Measurements from ENCODE around the gene CACNG5. TPM values are rescaled to one million over a fixed set of nuclear protein-coding genes. Genes with fewer than 3 reads are reported as not detected.
A peak's percentile ranks its signal among the peaks of the same experiment; 100 is the strongest.

Gene CACNG5
- total RNA-seq, 1 experiment from 2014 or later: not detected

DNA sequence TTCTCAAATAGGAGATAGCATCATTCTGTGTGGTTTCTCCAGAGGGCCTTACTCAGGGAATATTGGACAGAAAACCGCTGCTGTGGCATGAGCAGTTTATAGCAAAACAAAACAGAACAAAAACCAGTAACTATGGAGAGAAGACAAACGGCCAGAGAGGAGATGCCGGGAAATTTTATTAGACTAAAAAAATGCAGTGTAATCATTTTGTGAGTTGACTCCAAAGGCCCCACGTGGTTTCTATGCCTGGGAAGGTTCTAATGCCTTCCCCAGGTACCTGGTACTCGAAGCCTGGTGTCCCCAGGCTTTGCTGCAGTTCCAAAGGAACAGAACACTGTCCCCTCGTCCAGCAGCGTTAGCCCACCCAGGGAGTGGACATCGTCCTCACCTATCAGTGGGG is 12.9 kb upstream of the CACNG5 start:
- no peak for DNase-seq (ENCODE audit: low read depth)

- DNase-seq (ENCODE audit: low read depth): no peak
Measured at GRCh38 chr17:66826856-66827255, 8.1 kb upstream of the CACNG5 start.

DNA sequence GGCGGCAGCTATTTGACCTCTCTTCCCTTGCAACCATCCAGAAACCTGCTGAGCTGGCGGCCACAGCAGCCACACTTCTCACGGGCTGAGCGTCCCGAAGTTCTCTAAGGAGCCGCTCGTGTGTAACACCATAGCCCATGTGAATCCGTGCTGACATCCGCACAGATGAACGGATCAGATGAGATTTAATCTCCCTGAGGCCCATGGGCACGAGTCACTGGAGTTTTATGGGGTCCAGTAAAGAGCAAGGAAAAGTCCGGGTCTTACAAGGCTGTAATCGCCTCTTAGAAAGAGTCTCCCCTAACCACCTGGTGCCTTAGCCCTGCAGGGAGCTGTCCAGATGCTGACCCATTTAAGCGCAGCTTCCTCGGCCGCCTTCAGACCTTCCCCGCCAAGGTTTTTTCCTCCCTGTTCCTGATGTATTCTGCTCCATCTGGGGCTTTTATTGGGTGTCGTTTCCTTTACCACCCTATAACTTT is 5.5 kb upstream of the CACNG5 start:
- peak; percentile 65 for DNase-seq (ENCODE audit: low read depth)

DNA sequence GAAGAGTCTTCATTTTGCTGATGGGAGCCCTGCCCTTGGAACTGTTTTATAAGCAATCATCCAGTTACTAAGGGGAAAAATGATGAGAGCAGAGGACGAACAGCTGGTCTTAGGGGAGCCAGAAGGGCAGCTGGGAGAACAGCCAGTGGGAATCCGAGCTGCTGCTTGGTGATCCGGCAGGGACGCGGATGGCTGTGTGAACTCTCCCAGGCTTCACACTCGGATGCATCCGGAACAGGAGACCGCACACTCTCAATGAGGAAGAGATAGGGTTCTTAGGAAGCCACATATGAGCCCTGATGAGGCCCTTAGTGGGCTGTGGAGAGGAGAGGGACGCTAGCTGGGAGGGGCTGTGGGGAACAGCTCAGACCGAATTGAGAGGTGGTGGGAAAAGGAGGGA is 5.0 kb upstream of the CACNG5 start:
- no peak for DNase-seq (ENCODE audit: low read depth)

- DNase-seq (ENCODE audit: low read depth): no peak
Measured at GRCh38 chr17:66830451-66830850, 4.5 kb upstream of the CACNG5 start.

- DNase-seq (ENCODE audit: low read depth): no peak
Measured at GRCh38 chr17:66831383-66832210, 3.3 kb upstream of the CACNG5 start.

DNA sequence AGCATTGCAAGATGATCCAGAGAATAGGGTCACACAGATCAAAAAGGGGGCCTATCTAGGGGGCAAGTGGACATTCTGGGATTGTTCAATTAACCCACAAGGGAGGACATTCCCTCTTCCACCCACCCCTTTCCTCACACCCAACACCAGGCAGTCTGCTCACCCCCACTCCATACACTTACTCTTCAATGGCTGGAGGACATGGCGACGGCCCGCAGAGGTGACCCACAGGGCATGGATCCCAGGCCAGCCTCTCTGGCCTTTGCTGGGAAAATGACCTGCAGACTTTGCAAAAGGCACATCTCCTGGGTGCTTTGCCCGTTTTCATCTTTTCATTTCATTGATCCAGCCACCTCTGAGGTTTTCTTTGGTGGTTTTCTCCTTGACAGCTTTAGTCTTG is 1.7 kb upstream of the CACNG5 start:
- no peak for DNase-seq (ENCODE audit: low read depth)

DNA sequence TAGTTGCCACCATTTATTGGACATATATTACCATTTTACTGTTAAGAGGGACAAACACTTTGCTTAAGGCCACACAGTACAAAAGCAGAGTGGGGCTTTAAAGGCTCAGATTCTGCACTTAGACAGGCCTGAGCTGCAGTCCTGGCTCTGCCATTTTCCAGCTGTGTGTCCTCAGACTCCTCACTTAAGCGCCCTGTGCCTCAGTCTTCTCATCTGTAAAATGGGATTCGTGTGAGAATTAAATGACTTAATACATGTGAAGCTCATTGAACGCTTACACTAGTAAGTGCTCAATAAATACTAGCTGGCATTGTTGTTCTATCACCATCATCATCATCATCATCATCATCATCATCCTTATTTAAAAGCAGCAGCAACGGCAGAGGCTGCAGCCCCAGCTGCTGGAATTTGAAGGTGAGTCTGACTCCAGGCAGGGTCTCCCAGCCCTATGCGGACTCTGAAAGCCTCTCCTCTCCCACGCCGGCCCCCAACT is 445 bp upstream of the CACNG5 start:
- no peak for DNase-seq (ENCODE audit: low read depth)

- no peak for DNase-seq (ENCODE audit: low read depth)
Measured at GRCh38 chr17:66835476-66835875, 559 bp downstream of the CACNG5 start.

DNA sequence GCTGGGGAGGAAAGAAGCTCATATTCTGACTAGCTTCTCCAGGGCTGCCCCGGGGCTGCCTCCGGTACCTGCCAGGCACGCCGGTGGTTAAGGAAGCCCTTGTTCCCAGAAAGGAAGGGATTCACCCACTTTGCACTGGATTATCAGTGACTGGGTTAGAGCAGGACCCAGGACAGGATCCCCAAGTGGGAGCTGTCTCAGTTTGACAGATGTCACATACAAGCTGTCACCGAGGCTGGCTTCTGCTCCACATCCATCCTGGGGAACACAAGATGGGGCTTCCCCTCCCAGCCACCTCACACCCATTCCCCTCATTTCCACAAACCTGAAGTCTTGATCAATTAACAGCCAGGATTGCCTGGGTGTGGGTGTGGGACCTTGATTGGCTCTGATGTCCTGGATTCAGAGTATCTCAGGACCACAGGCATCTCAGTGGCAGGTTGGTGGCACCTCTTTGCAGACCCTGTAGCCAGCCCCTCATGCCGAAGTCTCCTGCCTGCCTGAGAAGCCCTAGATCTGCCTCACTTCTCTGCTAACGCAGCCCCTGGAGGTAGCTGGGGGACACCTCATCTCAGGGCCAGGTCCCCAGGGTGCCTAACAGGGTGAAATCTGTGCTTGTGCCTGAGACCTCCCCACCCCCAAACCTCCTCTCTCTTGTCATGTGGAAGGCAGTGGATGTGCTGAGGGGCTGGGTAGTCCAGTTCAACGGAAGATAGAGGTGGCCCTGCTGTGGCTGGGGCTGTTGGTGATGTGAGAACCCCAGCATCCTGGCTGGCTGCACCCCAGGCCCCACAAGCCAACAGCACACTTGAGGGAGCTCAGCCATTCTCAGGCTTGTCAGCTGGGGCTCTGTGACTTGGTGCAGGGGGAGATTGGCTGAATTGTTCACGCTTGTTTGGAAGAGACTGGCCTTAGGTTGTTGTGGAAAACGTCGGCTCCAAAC is 1.4 kb downstream of the CACNG5 start:
- no peak for DNase-seq (ENCODE audit: low read depth)

- DNase-seq (ENCODE audit: low read depth): no peak
Measured at GRCh38 chr17:66837226-66837625, 2.3 kb downstream of the CACNG5 start.

GRCh38 chr17:66837885-66838665 is 3.2 kb downstream of the CACNG5 start:
- DNase-seq (ENCODE audit: low read depth): no peak

DNA sequence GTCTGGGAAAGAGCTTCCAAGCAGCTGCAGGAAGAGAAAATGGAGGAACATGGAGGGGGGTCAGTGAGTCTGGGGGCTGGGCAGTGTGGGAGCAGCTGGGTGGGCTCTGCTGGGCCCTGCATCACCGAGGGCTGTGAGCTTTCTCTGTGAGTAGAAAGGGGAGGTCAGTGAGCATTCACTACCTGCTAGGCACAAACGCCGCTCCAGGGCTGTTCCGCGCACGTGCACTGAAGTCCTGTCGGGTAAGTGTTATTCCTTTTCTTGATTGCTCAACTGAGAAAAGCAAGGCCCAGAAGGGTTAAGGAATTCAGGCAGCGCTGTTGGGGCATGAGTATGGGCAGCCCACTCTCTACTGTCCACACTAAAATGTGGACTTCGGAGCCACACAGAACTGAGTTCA is 4.7 kb downstream of the CACNG5 start:
- no peak for DNase-seq (ENCODE audit: low read depth)

GRCh38 chr17:66840061-66840460 is 5.1 kb downstream of the CACNG5 start:
- DNase-seq (ENCODE audit: low read depth): no peak

- no peak for DNase-seq (ENCODE audit: low read depth)
Measured at GRCh38 chr17:66841328-66841727, 6.4 kb downstream of the CACNG5 start.

DNA sequence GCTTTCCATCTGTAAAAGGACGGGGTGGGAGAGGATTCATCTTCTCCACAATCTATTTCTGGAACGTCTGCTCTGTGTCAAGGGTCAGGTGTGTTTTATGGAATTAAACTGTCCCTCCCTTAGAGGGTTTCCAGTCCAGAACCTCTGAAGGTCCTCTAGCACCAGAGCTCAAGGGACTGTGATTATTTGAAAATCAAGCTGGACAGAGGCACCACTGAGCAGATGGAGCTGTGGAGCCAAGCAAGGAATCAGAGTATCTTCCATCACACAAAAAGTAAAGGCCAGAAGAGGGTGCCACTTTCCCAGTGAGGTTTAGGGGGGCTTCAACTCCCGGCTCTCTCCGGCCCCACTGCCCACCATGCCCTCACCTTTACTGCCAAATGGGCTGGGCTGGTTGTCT is 6.8 kb downstream of the CACNG5 start:
- DNase-seq (ENCODE audit: low read depth): no peak

DNA sequence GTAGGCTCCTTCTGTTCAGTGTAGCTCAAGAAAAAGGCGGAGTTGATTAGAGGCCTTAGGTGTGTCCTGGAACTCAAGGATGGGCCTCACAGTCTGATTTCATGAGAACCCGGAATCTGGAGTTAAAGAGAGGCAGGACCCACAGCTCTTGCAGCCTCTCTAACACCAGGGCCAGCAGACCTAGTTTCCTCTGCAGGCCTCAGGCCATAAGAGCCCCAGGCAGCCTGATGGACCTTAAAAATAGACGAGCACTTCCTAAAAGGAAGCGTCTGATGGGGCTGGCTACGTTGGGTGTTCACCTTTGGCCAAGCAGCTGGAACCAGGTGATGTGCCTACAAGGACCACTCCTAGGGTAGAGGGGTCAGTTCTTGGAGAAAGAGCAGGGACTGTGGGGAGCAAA is 7.6 kb downstream of the CACNG5 start:
- no peak for DNase-seq (ENCODE audit: low read depth)

GRCh38 chr17:66842959-66843358 is 8.0 kb downstream of the CACNG5 start:
- DNase-seq (ENCODE audit: low read depth): no peak

DNA sequence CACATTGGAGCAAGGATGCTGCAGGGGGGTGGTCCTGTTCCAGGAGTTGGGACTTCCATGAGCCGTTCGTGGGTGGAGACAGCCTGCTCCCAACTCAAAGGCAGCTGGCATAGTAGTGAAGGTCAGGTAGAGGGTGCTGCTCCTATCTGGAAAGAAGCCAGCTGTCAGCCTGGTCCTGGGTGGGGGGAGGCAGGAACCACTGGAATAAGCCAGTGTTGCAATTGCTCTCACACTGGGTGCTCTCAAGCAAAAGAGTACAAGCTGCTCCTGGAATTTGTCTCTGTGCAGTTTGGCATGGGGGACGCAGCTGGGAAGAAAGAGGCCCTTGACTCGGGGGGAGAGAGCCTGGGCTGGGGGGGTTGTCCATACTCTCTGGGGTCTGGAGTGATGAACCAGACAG is 8.7 kb downstream of the CACNG5 start:
- DNase-seq (ENCODE audit: low read depth): no peak

DNA sequence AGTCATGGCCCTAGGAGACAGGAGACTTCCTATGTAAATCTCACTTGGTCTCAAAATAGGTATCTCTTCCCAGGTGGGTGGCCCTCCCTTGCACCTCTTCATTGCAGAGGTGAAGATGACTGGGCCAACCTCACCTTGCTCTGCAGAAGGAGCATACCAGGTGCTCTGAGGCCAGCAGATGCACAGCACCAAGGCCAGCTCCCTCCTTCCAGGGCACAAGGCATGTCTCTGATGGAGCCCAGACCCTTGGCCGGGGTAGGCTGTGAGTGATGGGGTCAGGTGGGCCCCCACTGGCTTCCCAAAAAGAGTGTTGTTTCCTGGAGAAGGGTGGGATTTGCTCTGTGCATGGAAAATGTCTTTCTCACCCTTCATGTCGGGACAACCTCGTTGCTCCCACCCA is 12.8 kb downstream of the CACNG5 start:
- DNase-seq (ENCODE audit: low read depth): no peak

GRCh38 chr17:66848496-66848895 is 13.6 kb downstream of the CACNG5 start:
- DNase-seq (ENCODE audit: low read depth): no peak

Data from Daoy (cell line).